Measurements from ENCODE around the gene NUDT15.

Gene NUDT15

GRCh38 chr13:48072304-48072703, 34.8 kb downstream of the NUDT15 start:
- in situ Hi-C loops (cut with MboI; ENCODE audit: low sequenced_read_pairs, unreplicated experiment): no loop called here
- no peak for DNase-seq (ENCODE audit: low spot score)
- TF ChIP-seq CTCF (IDR thresholded peaks at IDR 0.05; ENCODE audit: borderline replicate concordance, control extremely low read depth, extremely low read depth, insufficient read depth, missing control alignments): no peak

GRCh38 chr13:48072787-48073186, 35.3 kb downstream of the NUDT15 start:
- no peak for DNase-seq (ENCODE audit: low spot score)
- in situ Hi-C loops (cut with MboI; ENCODE audit: low sequenced_read_pairs, unreplicated experiment): no loop called here
- TF ChIP-seq CTCF (IDR thresholded peaks at IDR 0.05; ENCODE audit: borderline replicate concordance, control extremely low read depth, extremely low read depth, insufficient read depth, missing control alignments): no peak

GRCh38 chr13:48074006-48074405, 36.5 kb downstream of the NUDT15 start:
- in situ Hi-C loops (cut with MboI; ENCODE audit: low sequenced_read_pairs, unreplicated experiment): no loop called here
- TF ChIP-seq CTCF (IDR thresholded peaks at IDR 0.05; ENCODE audit: borderline replicate concordance, control extremely low read depth, extremely low read depth, insufficient read depth, missing control alignments): no peak
- no peak for DNase-seq (ENCODE audit: low spot score)

- TF ChIP-seq CTCF (IDR thresholded peaks at IDR 0.05; ENCODE audit: borderline replicate concordance, control extremely low read depth, extremely low read depth, insufficient read depth, missing control alignments): no peak
- in situ Hi-C loops (cut with MboI; ENCODE audit: low sequenced_read_pairs, unreplicated experiment): no loop called here
- peak; percentile 38 for DNase-seq (ENCODE audit: low spot score)
These were observed 40.7 kb downstream of the NUDT15 start for GRCh38 chr13:48078251-48078656.

GRCh38 chr13:48081739-48082138, 44.2 kb downstream of the NUDT15 start:
- in situ Hi-C loops (cut with MboI; ENCODE audit: low sequenced_read_pairs, unreplicated experiment): no loop called here
- no peak for TF ChIP-seq CTCF (IDR thresholded peaks at IDR 0.05; ENCODE audit: borderline replicate concordance, control extremely low read depth, extremely low read depth, insufficient read depth, missing control alignments)
- DNase-seq (ENCODE audit: low spot score): no peak

- no peak for TF ChIP-seq CTCF (IDR thresholded peaks at IDR 0.05; ENCODE audit: borderline replicate concordance, control extremely low read depth, extremely low read depth, insufficient read depth, missing control alignments)
- in situ Hi-C loops (cut with MboI; ENCODE audit: low sequenced_read_pairs, unreplicated experiment): no loop called here
These were observed 48.7 kb downstream of the NUDT15 start for GRCh38 chr13:48086272-48086671.

GRCh38 chr13:48093588-48093987, 56.1 kb downstream of the NUDT15 start:
- no peak for TF ChIP-seq CTCF (IDR thresholded peaks at IDR 0.05; ENCODE audit: borderline replicate concordance, control extremely low read depth, extremely low read depth, insufficient read depth, missing control alignments)
- no peak for DNase-seq (ENCODE audit: low spot score)
- in situ Hi-C loops (cut with MboI; ENCODE audit: low sequenced_read_pairs, unreplicated experiment): no loop called here

More at GRCh38 chr13:48086272-48086671, 48.7 kb downstream of the NUDT15 start:
- no peak for DNase-seq (ENCODE audit: low spot score)
